CD4-positive, alpha-beta T cell treated with Interleukin-21 for 1 hour (primary cell): ENCODE measurements around the gene PRRT2.

ENCODE experiments used
- DNase-seq: peaks from one replicate; pipeline ENCODE4 v3.0.0-alpha.2; 2020

PRRT2 gene

GRCh38 chr16:29835926-29836325, 23.9 kb downstream of the PRRT2 start:
- DNase-seq, result no peak

- no peak for DNase-seq
Measured at GRCh38 chr16:29836623-29837022, 24.6 kb downstream of the PRRT2 start.

DNA sequence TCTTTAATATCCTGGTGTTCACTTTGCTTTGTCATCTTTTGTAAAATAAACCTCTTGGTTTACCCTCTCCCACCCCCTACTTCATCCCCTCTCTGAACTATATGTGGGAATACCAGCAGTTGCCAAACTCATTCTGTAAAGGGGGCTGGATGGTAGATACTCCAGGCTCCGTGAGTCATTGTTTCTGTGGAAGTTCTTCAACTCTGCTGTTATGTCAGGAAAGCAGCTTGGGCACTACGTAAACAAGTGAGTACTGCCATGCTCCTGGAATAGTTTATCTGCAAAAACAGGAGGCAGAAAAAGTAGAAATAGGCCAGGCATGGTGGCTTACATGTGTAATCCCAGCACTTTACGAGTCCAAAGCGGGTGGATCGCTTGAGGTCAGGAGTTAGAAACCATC, 25.8 kb downstream of the PRRT2 start:
- no peak for DNase-seq

- no peak for DNase-seq
Measured at GRCh38 chr16:29839822-29840221, 27.8 kb downstream of the PRRT2 start.

DNA sequence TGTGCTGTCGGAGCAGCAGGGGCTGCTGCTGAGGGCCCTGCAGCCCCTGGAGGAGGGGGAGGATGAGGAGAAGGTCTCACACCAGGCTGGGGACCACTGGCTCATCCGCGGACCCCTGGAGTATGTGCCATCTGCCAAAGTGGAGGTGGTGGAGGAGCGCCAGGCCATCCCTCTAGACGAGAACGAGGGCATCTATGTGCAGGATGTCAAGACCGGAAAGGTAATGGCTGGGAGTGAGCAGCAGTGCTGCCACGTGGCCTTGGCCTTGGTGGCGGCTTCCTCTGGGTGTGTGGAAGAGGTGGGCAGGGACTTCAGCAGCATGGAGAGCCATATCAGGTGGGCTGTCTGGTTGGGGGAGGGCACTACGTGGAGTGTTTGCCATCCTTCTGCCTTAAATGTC, 28.2 kb downstream of the PRRT2 start:
- DNase-seq, result no peak

DNA sequence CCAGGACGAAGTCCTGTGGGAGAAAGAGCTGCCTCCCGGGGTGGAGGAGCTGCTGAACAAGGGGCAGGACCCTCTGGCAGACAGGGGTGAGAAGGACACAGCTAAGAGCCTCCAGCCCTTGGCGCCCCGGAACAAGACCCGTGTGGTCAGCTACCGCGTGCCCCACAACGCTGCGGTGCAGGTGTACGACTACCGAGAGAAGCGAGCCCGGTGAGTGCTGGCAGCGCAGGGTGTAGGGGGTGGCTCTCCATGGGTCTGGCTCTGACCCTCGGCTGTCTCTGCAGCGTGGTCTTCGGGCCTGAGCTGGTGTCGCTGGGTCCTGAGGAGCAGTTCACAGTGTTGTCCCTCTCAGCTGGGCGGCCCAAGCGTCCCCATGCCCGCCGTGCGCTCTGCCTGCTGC, 29.6 kb downstream of the PRRT2 start:
- DNase-seq, result no peak

- DNase-seq, result no peak
Measured at GRCh38 chr16:29842732-29843346, 30.8 kb downstream of the PRRT2 start.

DNA sequence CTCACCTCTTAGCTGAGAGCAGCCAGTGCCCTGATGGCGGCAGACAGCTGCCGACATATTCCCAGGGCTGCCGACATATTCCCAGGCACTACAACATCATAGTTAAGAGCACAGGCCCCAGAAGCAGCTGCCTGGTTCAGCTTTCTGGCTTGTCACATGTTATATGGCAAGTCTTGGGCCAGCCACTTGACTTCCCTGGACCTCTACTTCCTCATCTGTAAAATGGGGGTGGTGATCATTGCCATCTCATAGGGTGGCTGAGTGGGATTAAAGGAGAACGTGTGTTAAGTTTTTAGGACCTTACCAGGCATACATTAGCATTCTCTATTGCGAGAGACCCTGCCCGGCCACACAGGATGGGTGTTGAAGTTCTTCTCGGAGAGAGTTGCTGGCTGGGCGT, 31.9 kb downstream of the PRRT2 start:
- no peak for DNase-seq

- no peak for DNase-seq
Measured at GRCh38 chr16:29844575-29845331, 32.8 kb downstream of the PRRT2 start.

DNA sequence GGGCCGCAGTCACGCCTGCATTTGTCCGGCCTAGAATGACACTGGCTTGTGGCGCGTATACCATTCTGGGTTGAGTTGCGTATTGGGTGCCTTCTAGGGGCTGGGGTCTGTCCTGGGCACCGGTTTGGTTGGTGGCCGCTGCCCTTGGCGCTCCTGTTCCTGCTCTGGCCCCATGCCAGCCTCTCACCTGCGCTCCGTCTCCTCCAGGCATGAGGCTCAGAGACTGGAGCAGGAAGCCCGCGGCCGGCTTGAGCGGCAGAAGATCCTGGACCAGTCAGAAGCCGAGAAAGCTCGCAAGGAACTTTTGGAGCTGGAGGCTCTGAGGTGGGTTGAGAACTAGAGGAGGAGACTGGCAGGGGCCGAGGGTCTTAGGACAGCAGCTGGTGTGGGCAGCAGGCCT, 33.7 kb downstream of the PRRT2 start:
- DNase-seq, result no peak

GRCh38 chr16:29848420-29849297, 36.7 kb downstream of the PRRT2 start:
- peak; percentile 83 for DNase-seq

- no peak for DNase-seq
Measured at GRCh38 chr16:29849505-29849904, 37.5 kb downstream of the PRRT2 start.

DNA sequence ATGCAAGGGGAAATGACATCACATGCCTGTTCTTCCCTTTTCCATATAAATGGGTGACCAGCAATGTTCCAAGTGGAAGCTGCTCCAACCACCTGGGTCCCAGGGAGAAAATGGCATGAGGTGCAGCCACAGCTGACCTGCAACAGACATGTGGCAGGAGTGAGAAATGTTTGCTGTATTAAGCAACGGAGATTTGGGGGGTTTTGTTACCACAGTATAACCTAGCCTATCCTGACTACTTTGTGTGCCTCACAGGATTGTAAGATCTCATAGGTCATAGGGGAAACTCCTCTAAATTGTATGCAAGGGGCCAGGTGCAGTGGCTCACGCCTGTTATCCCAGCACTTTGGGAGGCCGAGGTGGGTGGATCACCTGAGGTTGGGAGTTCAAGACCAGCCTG, 39.0 kb downstream of the PRRT2 start:
- no peak for DNase-seq

DNA sequence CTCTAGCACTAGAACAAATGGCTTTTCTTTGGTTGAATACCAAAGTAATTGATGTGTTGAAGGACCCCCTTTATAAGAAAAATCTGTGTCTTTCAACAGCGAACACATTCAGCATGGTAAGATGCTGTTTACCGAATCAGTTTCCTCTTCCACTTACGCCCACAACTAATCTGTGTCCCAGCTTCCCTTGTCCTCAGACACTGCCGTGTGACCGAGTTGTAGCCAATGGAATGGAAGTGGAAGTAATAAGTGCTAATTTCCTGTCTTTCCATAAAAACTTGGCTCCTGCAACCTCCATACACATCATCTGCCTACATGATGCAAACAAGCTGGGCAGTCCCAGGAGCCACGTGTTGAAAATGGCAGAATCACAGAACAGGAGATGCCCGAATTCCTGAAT, 40.7 kb downstream of the PRRT2 start:
- DNase-seq, result no peak

DNA sequence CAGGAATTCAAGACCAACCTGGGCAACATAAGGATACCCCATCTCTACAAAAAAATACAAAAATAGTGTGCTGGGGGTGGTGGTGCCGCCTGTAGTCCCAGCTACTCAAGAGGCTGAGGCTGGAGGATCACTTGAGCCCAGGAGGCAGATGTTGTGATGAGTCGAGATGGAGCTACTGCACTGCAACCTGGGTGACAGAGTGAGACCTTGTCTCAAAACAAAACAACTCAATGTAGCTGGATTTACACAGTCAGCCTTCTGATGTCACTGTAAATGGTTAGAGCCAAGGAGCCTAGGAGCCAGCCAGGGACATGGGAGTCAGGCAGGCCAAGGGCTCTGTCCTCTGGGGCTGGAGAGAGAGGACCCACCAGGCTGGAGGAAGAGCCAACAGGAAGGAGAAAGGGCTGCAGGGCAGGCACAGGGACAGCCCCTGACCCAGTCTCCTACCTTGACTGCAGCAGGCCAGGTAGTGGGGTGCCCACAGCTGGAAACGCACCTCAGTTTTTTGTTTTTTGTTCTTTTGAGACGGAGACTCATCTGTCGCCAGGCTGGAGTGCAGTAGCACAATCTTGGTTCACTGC, 42.6 kb downstream of the PRRT2 start:
- DNase-seq, result no peak

GRCh38 chr16:29857133-29857760, 45.3 kb downstream of the PRRT2 start:
- no peak for DNase-seq

GRCh38 chr16:29858149-29858849, 46.3 kb downstream of the PRRT2 start:
- DNase-seq, result no peak

DNA sequence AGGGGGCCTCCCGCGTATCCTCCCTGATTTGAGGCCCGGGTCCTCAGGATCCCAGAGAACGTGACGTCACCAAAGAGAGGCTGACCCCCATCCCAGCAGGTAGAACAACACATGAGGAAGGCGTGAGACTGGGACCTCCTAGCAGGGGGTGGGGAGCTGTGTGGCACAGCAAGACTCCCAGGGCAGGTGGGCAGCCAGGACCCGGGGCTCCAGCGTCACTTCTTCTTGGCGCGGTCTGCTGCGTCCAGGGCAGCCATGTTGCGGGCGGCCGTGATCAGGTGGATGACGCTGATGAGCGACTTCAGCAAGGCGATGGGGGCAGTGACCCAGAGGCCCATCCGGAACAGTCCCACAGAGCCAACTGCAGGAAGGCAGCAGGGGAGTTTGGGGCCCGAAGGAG, 47.0 kb downstream of the PRRT2 start:
- DNase-seq, result no peak

DNA sequence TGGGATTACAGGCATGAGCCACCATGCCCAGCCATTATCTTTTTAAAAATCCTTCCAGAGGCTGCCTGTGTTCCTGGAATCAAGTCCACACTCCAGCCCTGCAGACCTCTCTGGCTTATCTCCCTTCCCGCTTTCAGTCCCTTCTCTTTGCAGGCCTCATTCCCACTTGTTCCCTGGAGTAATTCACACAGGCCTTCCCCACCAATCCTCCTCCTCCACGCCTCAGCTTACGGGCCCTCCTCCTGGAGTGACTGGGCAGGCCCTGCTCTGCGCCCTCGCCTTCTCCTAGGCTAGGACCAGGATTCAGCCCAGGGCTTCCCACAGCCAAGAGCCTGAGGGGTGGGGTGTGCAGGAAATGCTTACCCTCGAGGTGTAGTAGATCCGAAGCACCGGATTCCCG, 48.2 kb downstream of the PRRT2 start:
- no peak for DNase-seq

DNA sequence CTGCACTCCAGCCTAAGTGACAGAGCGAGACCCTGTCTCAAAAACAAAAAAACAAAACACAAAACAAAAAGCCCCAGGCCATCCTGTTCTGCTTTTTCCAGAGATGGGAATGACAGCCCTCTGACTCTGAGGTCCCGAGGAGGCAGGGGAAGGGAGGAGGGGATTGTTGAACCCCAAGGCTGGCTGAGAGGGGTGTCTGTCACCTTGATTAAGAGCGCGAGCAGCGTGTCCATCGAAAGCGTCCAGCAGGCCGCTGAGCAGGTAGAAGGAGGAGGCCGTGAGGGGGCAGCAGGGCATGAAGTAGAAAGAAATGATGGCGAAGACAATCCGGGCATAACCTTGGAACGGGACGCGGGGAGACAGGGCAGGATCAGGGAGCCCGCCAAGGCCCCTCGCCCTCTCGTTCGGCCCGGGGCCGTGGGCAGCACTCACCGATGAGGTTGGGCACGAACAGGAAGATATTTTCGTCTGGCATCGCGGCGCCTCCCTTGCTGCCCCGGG, 50.4 kb downstream of the PRRT2 start:
- DNase-seq, result no peak

DNA sequence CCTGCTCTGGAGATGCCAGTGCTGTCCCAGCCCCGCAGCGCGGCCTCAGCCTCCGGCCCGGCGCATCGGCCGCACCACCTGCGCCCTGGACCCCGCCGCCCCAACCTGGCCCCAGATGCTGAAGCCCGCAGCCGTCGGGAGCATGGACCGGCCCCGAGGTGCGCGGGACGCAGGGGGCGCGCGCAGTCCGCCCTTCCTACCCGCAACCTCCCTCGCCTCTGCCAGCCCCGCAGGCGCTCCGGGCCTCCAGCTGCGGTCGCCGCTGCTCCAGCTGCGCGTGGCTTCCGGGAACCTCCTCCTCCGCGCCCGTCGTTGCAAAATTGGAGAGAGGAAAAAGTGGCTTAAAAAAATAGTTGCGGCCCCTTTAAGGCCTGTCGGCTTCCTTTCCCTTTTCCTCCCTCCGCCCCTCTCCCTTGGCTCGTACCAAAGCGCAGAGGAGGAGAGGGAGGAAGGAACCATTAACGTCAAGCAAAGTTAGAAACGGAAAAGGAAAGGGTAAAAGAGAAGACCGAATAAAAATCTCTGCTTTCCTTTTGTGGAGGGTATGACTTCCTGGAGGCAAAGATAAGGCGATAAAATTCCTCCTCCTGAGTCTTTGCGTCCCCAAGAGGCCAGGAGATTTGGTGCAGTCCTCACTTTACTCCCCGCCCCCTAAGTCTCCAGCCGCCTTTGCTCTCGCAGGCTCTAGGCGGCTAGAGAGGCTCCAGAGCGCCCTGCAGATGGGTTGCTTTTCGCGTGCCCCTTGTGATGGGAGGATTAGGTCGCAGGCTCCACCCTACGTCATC, 51.1 kb downstream of the PRRT2 start, which contains the start of gene CDIPT:
TSS of gene CDIPT (minus strand) at position 343 of the 785 bp plus-strand sequence. CDS start 369 bp downstream, outside the sequence.
- peak; percentile 96 for DNase-seq
